ENCODE measurements around the gene FNDC10. TPM values are rescaled to one million over a fixed set of nuclear protein-coding genes. Genes with fewer than 3 reads are reported as not detected.
"Not testable (repeated sequence)": the region's sequence is repeated elsewhere in the genome, so short reads cannot be mapped to it uniquely, and the experiment has no call there.

Gene FNDC10
- total RNA-seq = 0.52 and 2.4 TPM in 2 replicates

DNA sequence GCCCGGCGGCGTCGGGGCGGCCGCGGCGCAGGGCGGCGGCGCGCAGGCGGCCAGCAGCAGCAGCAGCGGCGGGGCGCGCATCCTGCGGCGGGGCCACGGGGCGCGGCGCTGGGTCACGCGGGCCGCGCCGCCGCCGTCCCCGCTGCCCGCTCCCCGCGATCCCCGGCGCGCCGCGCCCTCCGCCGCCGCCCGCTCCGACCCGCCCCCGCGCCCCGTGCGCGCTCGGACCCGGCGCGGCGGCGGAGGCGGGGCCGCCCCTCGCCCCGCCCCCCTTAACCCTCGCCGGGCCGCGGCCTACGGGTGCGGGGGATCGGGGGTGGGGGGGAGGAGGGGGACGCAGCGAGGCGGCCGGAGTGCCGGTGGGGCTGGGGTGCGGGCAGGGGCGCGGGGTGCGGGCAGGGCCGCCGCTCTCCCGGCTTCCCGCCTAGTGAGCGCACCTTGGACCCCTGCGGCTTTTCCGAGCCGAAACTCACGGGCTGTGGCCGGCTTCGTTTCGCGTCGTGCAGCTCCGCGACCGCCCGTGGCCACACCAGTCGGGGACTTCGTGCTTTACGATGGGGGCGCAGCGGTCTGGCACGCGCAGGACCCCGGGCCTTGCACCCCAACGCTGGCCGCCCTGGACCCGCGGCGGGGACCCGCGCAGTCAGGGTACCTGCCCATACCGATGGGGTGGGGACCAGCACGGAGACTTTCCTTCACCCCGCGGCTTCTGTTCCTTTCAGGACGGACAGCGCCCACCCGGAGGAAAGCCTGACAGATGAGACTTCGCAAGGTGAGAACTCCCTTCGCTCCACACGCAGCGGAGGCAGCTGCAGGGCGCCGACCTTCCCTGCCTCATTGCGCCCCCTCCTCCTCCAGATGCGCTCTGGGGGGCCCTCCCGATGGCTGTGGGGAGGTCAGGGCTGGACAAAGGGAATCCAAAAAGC lies at the start of gene FNDC10:
Gene FNDC10, minus strand, starts transcription at position 201 of the 926 bp plus-strand sequence. Its CDS starts 120 bp downstream, at position 81.
- no peak for DNase-seq (ENCODE audit: low read depth)

DNA sequence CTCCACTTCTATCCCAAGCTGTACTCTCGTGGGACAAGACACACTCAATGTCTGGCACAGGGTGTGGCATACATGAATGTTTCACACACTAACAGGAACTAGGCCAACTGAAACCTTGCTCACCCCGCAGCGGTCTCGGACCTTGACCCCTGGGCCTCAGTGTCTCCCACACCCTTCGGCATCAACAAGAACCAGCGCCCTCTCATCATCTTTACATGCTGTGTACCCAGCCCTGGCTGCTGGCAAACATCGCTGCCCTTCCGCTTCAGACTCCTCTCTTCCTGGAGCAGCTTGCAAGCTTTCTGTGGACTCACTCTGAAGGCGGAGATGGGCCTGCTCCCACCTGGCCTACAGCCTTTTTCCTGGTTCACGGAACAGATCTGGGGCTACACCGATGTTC lies 48.3 kb upstream of the FNDC10 start:
- not testable (repeated sequence) for DNase-seq (ENCODE audit: low read depth)

DNA sequence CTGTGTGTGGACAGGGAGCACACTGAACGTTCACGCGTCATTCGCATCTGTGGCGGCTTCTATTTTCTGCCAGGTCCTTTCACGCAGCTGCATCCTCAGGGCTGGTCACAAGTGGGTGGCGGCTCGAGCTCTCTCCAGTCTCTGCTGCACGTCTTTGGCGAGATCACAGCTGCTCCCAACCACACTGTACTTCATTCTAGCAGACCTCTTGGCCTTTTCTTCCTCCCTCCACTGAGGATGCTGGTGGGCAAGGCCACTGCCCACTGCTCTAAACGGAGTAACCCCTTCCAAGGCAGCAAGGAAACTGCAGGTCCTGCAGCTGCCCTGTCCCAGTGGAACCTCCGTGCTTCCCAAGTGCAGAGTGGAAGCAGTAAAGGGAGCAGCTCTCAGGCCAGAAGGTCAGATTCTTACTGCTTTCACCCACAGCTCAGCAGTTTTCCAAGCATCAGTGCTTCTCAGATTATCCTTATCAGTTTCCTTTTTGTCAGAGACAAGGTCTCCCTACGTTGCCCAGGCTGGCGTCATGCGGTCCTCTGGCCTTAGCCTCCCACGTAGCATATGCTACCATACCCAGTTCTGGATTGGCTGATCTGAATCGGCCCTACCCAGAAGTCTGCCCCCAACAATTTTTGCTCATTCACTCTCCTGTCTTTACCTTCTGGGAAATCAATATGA lies 47.8 kb upstream of the FNDC10 start:
- DNase-seq (ENCODE audit: low read depth) = not testable (repeated sequence)

DNA sequence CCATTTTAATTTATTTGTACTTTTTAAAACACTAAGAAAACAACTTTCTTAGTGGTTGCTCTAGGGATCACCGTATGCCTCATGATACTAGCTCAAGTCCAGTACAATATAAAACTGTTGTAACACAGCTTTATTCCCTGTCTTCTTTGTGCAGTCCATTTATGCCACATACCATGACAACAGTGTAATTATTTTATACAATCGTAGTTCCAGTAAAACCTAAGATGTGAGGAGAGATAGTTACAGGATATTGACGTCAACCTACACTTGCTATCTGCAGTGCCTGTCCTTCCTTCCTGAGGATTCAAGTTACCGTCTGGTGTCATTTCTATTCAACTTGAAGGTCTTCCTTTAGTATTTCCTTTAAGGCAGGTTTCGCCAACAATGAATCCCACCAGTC lies 46.4 kb upstream of the FNDC10 start:
- not testable (repeated sequence) for DNase-seq (ENCODE audit: low read depth)

GRCh38 chr1:1640711-1641461 lies 41.0 kb upstream of the FNDC10 start:
- not testable (repeated sequence) for DNase-seq (ENCODE audit: low read depth)

GRCh38 chr1:1640081-1640480 lies 40.1 kb upstream of the FNDC10 start:
- DNase-seq (ENCODE audit: low read depth) = not testable (repeated sequence)

GRCh38 chr1:1639368-1639767 lies 39.4 kb upstream of the FNDC10 start:
- DNase-seq (ENCODE audit: low read depth) = not testable (repeated sequence)

DNA sequence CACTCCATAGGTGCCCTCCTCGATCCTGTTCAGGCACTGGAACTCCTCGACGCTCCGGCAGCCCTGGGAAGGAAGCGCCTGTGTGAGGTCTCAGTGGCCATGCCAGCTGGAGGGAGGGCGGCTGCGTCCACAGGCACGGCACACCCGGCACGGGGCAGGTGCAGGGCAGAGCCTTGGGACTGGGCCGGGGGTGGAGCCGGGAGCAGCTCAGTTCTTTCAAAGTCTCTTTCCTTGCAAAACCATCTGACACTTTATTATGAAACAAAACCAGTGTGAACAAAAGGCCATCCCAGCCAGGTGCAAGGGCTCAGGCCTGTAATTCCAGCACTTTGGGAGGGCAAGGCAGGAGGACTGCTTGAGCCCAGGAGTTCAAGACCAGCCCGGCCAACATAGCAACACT lies 38.6 kb upstream of the FNDC10 start:
- not testable (repeated sequence) for DNase-seq (ENCODE audit: low read depth)

DNA sequence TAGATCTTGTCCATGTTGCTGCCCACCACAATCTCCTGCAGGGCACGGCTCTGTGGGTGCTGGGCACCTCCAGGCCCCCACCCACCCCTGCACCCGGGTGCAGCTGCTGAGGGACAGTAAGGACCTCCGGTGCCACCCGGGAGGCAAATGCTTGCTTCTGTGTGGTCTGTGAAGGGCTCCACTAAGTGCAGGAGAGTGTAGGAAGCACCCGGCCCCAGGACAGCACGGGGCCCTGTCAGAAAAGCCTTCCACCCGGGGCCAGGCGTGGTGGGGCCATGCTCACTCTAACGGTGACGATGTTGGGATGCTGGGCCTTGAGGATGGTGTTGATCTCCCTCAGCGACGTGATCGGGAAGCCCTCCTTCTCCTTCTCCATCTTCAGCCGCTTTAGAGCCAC lies 37.5 kb upstream of the FNDC10 start:
- DNase-seq (ENCODE audit: low read depth) = not testable (repeated sequence)

DNA sequence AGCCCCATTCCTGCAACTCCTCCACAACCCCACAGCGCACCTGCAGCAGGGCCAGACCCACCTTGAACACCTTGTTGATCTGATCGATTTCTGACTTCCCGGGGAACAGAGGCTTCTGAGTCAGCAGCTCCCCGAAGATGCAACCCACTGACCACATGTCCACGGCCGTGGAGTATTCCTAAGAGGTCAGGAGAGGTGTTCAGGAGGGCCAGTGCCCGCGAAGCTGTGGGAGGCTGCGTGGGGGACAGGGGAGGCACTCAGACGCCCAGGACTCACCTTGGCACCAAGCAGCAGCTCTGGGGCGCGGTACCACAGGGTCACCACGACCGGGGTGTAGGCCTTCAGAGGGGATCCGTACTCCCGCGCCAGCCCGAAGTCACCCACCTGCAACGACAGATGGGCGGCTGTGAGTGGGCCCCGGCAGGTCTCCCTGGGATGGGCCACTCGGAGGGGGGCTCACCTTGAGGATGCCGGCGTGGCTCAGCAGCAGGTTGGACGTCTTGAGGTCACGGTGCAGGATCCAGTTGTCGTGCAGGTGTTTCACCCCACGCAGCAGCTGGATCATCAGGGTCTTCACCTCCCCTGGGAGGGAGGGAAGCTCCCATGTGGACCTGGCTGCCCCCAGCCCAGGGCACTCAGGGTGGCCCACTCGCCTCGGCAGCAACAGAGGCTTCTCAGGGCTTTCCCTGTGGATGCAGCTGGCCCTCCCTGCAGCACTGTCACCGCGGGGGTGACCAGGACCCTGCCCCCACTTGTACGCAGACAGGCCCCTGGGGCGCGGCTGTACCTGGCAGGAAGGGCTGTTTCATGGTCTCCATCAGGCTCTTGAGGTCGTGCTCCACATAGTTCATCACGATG lies 36.9 kb upstream of the FNDC10 start:
- not testable (repeated sequence) for DNase-seq (ENCODE audit: low read depth)

- not testable (repeated sequence) for DNase-seq (ENCODE audit: low read depth)
Observed at GRCh38 chr1:1634613-1635012, 34.7 kb upstream of the FNDC10 start.

GRCh38 chr1:1633409-1633808 lies 33.5 kb upstream of the FNDC10 start:
- DNase-seq (ENCODE audit: low read depth) = not testable (repeated sequence)

- DNase-seq (ENCODE audit: low read depth) = no peak
Observed at GRCh38 chr1:1631782-1632420, 32.0 kb upstream of the FNDC10 start, which contains the start of gene MMP23B. Gene MMP23B (plus strand): TSS chr1:1632173. CDS start chr1:1632219, 46 bp downstream.

GRCh38 chr1:1630965-1631781 lies 31.2 kb upstream of the FNDC10 start:
- DNase-seq (ENCODE audit: low read depth) = no peak

DNA sequence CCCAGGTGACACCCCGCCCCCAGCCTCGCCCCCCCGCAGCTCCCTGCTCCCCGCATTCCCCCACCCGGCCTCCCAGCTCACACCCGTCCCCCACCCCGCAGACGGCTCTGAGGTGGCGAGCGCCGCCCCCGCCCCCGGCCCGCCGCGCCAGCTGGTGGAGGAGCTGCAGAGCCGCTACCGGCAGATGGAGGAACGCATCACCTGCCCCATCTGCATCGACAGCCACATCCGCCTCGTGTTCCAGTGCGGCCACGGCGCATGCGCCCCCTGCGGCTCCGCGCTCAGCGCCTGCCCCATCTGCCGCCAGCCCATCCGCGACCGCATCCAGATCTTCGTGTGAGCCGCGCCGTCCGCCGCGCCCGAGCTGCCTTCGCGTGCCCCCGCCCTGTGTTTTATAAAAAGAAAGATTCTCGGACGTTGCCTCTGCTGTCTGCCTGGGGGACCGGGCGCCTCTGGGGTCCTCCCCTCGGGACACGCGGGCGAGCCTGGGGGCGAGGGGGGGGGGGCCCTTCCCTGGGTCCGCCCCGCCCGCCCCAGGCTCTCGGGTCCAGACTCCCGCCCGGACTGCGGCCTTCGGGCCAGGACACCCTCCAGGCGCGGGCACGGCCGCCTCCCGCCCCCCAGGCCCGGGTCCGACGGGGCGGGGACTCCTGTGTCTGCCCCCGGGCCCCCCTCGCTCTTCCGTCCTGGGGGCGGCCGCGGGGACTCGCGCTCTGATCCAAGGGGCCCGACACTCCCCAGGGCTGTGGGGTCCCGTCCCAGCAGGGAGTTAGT lies 30.4 kb upstream of the FNDC10 start:
- no peak for DNase-seq (ENCODE audit: low read depth)

DNA sequence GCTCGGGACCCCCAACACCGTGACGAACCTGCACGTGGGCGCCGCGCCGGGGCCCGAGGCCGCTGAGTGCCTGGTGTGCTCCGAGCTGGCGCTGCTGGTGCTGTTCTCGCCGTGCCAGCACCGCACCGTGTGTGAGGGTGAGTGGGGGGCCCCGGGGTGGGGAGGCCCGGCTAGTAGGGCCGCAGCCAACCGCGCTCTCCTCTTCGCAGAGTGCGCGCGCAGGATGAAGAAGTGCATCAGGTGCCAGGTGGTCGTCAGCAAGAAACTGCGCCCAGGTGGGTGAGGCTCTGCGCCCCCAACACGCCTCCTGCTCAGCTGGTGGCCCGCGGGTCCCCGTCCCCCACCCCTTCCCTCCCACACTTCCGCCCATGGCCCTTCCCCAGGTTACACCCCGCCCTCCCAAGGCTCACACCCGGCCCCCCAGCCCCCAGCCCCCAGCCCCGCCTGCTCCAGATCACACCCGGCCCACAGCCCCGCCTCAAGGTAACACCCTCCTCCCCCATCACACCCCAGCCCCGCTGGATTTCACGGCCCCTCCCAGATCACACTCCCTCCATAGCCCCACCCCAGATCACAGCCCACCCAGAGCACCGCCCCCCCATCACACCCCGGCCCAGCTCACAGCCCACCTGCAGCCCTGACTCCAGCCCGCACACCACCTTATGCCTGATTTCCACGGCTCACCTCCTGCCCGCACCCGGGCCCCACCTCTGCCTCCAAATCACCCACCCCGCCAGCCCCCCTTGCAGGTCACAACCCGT lies 29.7 kb upstream of the FNDC10 start:
- DNase-seq (ENCODE audit: low read depth) = no peak

- no peak for DNase-seq (ENCODE audit: low read depth)
Observed at GRCh38 chr1:1628754-1629429, 29.0 kb upstream of the FNDC10 start.
